Activated T-cell treated with anti-CD3 and anti-CD28 coated beads for 4 hours (primary cell): ENCODE measurements around the gene KLF13.

Source experiments
- DNase-seq: peaks from one replicate; pipeline ENCODE4 v3.0.0-alpha.2; 2020

Gene KLF13

GRCh38 chr15:31387092-31387478 lies 60.5 kb downstream of the KLF13 start:
- DNase-seq, result no peak

GRCh38 chr15:31387479-31388118 lies 61.0 kb downstream of the KLF13 start:
- no peak for DNase-seq

- DNase-seq, result no peak
Observed at GRCh38 chr15:31389576-31389975, 62.9 kb downstream of the KLF13 start.

- no peak for DNase-seq
Observed at GRCh38 chr15:31390029-31390428, 63.4 kb downstream of the KLF13 start.

DNA sequence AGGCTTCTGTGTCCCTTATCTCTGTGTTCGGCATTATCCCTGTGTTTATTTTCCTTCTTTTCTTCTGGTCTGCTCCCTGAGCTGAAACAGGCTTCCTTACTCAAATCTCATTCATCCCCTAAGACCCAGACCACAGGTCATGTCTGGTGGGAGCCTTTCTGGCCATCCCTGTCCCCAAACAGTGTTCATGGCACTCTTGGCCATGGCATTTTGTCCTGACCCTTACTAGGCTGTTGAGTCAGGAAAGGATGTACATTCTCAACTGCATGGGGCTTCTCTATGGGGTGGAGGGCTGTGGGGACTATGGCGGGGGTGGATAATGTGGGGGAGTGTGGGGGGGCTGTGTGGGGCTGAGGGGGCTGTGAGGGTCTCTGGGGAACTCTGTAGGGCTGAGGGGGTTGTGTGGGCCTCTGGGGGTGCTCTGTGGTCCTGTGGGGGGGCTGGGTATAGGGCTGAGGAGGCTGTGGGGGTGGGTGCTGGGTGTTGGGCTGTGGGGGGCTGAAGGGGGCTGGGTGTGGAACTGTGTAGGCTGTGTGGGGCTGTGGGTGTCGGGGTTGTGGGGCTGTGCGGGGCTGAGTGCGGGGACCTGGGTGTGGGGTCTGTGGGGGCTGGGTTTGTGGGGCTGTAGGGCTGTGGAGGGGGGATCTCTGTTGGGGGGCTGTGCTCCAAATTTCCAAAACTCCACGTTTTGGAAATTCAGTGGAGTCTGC lies 64.3 kb downstream of the KLF13 start:
- DNase-seq, result no peak

DNA sequence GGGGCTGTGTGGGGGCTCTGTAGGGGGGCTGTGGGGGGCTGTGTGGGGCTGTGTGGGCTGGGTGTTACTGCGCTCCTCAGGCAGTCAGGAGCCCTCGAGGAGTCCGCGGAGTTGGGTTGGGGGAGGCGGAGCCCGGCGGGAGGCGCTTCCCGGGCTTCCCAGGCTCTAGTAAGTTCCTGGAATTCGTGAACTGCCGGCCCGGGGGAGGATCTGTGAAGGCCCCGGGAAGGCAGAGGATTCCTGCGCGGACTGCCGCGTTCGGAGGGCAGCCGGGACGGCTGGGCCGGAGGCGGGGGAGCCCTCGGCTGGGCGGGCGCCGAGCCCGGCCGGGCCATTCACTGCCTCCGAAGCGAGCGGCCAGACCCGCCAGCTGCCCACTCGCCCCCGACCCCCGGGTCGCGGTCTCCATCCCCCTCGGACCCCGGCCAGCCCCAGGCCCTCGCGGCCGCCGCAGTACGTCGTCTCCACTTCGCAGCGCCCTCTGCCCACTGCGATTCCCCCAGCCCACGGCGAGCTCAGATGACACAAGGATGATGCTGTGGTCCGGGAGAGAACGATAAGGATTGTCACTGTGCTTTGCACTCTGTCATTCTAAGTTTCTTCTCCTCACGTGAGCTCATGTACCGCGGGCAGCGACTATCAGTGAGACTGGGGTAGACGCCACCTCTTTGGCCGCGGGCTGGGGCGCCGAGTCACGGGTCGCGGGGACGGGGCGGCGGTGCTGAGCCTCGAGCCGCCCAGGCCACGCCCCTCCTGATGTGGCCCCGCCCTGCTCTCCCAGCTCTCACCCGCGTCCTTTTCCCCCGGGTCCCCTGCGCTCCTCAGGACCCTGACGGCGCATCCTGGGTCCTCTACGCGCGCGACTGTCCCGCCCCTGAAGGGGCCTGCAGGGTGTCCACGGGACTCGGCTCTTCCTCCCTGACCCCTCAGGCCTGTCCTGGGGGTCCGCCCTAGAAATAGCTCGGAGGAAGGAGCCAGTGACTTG lies 65.3 kb downstream of the KLF13 start:
- peak; percentile 71 for DNase-seq

GRCh38 chr15:31392761-31393401 lies 66.2 kb downstream of the KLF13 start:
- DNase-seq, result no peak

GRCh38 chr15:31393444-31394091 lies 66.9 kb downstream of the KLF13 start:
- DNase-seq, result no peak

DNA sequence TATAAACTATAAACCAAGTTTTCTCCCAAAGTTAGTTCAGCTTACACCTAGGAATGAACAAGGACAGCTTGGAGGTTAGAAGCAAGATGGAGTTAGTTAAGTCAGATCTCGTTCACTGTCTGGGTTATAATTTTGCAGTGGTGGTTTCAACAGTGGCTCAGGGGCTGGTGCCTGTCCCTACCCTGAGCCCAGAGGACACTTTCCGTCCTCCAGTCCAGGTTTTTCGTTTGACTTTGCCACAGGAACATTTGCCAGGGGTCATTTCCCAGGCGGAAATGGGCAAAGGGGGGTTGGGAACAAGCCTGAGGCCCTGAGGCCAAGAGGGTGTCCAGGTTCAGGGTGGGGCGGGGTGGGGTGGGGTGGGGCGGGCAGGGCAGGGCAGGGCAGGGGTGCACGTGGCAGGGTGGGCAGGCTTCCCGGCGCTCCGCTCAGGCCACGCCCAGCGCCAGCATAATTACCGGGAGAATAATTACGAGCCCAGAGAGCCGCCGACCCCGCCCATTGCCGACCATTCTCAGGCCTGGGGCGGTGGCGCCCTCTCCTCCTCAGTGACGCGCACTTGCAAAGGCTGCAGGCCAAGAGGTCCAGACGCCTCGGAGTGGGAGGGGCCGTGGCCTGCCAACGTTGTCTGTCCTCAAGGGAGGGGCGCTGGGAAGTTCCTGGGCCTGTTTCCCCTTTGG lies 70.4 kb downstream of the KLF13 start:
- no peak for DNase-seq

- DNase-seq, result no peak
Observed at GRCh38 chr15:31397851-31398661, 71.4 kb downstream of the KLF13 start.

DNA sequence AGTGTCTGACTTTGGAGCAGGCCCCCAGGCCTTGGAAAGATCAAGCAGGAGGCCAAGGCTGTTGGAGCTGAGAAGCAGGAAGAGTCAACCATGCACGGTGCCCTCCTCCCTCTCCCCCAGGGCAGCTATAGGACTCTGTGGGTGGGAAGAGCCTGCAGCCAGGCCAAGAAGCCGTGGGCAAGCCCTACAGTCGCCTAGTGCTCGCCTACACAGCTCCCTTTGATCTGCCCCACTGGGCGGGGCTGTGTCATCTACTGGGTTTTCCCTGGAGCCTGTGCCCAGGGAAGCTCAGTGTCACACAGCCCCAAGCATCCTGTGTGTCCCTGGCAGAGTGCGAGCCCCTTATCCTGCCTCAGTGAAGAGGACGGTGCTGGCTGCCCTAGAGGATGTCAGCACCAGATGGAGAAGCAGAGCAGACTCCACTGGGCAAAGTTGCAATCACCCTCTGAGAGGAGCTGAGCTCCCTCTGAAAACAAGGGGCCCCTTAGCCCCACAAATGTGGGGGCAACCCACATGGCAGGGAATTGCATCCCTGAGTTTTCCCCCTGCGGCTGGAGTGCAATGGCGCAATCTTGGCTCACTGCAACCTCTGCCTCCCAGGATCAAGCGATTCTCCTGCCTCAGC lies 72.2 kb downstream of the KLF13 start:
- DNase-seq, result no peak

GRCh38 chr15:31399544-31400171 lies 73.0 kb downstream of the KLF13 start:
- no peak for DNase-seq

DNA sequence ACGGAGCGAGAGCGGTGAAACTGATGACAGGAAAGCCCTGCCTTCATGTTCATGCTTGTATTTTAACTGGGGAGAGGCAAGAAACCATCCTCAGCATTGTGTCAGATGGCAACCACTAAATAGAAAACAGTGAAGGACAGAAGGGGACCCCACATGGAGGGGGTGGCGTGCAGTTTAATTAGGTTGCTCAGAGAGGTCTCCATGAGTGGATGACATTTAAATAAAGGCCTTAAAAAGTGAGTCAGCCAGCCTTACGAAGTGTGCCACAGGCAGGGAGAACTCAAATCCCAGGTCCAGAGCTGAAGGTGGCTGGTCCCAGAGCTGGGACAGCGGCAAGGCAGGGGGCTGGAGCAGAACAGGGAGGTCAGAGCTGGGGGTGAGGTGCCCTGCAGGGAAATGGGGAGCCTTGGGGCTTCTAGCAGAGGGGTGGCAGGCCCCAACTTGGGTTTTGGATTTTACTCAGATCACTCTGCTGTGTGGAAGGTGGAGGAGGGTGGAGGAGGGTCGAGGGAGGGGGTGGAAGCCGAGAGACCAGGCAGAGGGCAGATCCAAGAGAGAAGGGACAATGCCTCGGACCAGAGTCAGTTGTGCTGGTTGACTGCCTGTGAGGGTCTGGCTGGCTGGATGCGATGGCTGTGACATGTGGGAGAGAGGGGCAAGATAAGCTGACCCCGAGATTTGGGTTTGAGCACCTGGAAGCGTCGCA lies 73.7 kb downstream of the KLF13 start:
- DNase-seq, result no peak

GRCh38 chr15:31401282-31401681 lies 74.6 kb downstream of the KLF13 start:
- no peak for DNase-seq

DNA sequence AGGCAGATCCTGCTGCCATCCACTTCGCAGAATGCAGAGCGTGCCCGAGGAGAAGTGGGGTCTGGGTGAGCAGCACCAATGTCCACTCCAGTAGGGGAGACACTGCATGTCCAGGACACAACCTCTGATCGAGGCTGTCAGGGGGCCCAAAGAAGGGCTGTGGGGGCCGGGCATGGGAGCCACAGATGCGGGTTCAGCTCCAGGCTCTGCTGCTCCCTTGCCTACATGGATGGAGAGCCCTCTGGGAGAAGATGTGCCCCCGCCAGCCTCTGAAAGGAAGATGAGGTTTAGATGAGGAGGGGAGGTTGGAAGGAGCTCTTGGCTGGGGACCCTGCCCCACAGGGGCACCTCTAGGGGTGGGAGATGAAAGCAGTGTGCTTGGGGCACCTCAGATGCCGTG lies 75.4 kb downstream of the KLF13 start:
- no peak for DNase-seq

DNA sequence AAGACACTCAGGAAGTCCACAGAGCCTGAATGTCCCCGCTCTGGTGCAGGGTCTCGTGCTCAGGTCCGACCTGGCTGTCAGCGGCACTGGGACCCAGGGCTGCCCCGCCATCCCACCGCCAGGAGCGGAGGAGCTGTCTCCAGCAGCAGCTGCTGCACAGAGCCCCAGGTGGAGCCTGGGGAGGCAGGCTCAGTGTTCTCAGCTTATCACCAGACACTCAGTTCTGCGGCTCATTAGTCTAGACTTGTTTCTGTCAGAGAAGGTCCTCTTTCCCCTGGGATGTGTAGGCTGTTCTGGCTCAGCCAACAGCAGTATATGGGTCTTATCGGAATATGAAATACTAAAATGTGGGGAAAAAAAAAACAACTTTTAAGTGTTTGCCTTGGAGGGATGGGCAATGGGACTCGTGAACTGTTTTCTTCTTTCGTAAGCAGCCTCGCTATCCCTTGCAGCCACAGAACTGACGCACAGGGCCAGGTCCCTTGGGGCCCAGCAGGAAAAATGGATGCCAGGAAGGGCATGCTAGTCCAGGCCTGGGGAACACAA lies 75.9 kb downstream of the KLF13 start:
- DNase-seq, result no peak

GRCh38 chr15:31403096-31403495 lies 76.5 kb downstream of the KLF13 start:
- no peak for DNase-seq

- DNase-seq, result no peak
Observed at GRCh38 chr15:31403606-31404005, 77.0 kb downstream of the KLF13 start.

- no peak for DNase-seq
Observed at GRCh38 chr15:31404345-31404744, 77.7 kb downstream of the KLF13 start.
